H1 (cell line): ENCODE measurements around the gene PLTP. TPM values are rescaled to one million over a fixed set of nuclear protein-coding genes. Genes with fewer than 3 reads are reported as not detected.

Experiments used
- ATF2 ChIP-seq: IDR thresholded peaks from 2 replicates; pipeline ENCODE4 v1.6.1; 2012; ENCODE audit warnings: low read length, inconsistent platforms
- EGR1 ChIP-seq: IDR thresholded peaks from 2 replicates; pipeline ENCODE4 v1.6.1; 2011; ENCODE audit warnings: low read depth, low read length, borderline replicate concordance
- EP300 ChIP-seq, 2 experiments: IDR thresholded peaks; 1 replicate in 1 of 2; 2 replicates in 1 of 2; pipeline ENCODE4 v1.6.1; 2011 to 2012; ENCODE audit warnings: low read depth in 2 of 2, low read length in 2 of 2, mild to moderate bottlenecking in 2 of 2, borderline replicate concordance in 1 of 2, inconsistent platforms in 1 of 2, moderate library complexity in 1 of 2
- GABPA ChIP-seq: IDR thresholded peaks from 2 replicates; pipeline ENCODE4 v1.6.1; 2011; ENCODE audit warnings: mild to moderate bottlenecking, low read length, moderate library complexity, borderline replicate concordance; ENCODE audit not compliant: insufficient read depth
- JUN ChIP-seq: IDR thresholded peaks from 2 replicates; pipeline ENCODE4 v1.6.1; 2011; ENCODE audit warnings: low read depth, mild to moderate bottlenecking, improper control_type of control experiment, low read length
- POLR2A ChIP-seq, 2 experiments: IDR thresholded peaks; 1 replicate in 1 of 2; 2 replicates in 1 of 2; pipeline ENCODE4 v1.6.1; 2011; ENCODE audit warnings: low read depth in 2 of 2, low read length in 2 of 2, mild to moderate bottlenecking in 2 of 2; ENCODE audit errors: control extremely low read depth in 1 of 2
- SP1 ChIP-seq: IDR thresholded peaks from 2 replicates; pipeline ENCODE4 v1.6.1; 2011; ENCODE audit warnings: low read depth, low read length
- SRF ChIP-seq: IDR thresholded peaks from 2 replicates; pipeline ENCODE4 v1.6.1; 2011; ENCODE audit warnings: mild to moderate bottlenecking, low read depth, low read length, moderate library complexity
- TAF7 ChIP-seq: optimal IDR thresholded peaks from 2 replicates; pipeline ENCODE3; 2011; ENCODE audit warnings: low read depth, mild to moderate bottlenecking, inconsistent platforms, low read length, moderate library complexity, borderline replicate concordance
- ZNF274 ChIP-seq: IDR thresholded peaks from 2 replicates; pipeline ENCODE4 v1.7.0; 2012; ENCODE audit warnings: low read length, borderline replicate concordance; ENCODE audit errors: extremely low read depth
- polyA plus RNA-seq, 7 experiments: library from polyadenylated mRNA; depleted of rRNA in 3 of 7; stranded (reverse) in 5 of 7; unstranded in 2 of 7; fragments of >200 nt in 5 of 7; fragments of 200-250 nt in 2 of 7; gene quantifications; 1 replicate in 5 of 7; 2 replicates in 1 of 7; 4 replicates in 1 of 7; pipeline versions ENCODE4 v1.2.1 to v1.2.3, GENCODE V29; 2011 to 2013; ENCODE audit warnings: missing spikeins in 2 of 7, mixed read lengths in 2 of 7
- total RNA-seq: library from RNA; stranded (reverse); fragmentation: NEBNext Ultra II Directional; extraction: Animal tissue kit (Norgen Biotek cat#: 25700); gene quantifications from 2 replicates; pipeline ENCODE4 v1.2.1, GENCODE V29; 2021
- TF ChIP-seq, protein P1 (sequence below): fragments of 300-600 bp; sonication (generic); IDR thresholded peaks from 2 replicates; pipeline ENCODE4 v1.7.1; 2012; ENCODE audit warnings: low read length, moderate library complexity, mild to moderate bottlenecking, inconsistent platforms; ENCODE audit not compliant: insufficient replicate concordance

PLTP gene
- total and polyA plus RNA-seq, 2 of the 8 experiments (the other 6 are each of a cell fraction or from before 2014, with no cell fraction given), result 120 to 194 TPM

GRCh38 chr20:45852326-45852725 is 59.6 kb downstream of the PLTP start (continued):
- TF ChIP-seq, protein P1, sequence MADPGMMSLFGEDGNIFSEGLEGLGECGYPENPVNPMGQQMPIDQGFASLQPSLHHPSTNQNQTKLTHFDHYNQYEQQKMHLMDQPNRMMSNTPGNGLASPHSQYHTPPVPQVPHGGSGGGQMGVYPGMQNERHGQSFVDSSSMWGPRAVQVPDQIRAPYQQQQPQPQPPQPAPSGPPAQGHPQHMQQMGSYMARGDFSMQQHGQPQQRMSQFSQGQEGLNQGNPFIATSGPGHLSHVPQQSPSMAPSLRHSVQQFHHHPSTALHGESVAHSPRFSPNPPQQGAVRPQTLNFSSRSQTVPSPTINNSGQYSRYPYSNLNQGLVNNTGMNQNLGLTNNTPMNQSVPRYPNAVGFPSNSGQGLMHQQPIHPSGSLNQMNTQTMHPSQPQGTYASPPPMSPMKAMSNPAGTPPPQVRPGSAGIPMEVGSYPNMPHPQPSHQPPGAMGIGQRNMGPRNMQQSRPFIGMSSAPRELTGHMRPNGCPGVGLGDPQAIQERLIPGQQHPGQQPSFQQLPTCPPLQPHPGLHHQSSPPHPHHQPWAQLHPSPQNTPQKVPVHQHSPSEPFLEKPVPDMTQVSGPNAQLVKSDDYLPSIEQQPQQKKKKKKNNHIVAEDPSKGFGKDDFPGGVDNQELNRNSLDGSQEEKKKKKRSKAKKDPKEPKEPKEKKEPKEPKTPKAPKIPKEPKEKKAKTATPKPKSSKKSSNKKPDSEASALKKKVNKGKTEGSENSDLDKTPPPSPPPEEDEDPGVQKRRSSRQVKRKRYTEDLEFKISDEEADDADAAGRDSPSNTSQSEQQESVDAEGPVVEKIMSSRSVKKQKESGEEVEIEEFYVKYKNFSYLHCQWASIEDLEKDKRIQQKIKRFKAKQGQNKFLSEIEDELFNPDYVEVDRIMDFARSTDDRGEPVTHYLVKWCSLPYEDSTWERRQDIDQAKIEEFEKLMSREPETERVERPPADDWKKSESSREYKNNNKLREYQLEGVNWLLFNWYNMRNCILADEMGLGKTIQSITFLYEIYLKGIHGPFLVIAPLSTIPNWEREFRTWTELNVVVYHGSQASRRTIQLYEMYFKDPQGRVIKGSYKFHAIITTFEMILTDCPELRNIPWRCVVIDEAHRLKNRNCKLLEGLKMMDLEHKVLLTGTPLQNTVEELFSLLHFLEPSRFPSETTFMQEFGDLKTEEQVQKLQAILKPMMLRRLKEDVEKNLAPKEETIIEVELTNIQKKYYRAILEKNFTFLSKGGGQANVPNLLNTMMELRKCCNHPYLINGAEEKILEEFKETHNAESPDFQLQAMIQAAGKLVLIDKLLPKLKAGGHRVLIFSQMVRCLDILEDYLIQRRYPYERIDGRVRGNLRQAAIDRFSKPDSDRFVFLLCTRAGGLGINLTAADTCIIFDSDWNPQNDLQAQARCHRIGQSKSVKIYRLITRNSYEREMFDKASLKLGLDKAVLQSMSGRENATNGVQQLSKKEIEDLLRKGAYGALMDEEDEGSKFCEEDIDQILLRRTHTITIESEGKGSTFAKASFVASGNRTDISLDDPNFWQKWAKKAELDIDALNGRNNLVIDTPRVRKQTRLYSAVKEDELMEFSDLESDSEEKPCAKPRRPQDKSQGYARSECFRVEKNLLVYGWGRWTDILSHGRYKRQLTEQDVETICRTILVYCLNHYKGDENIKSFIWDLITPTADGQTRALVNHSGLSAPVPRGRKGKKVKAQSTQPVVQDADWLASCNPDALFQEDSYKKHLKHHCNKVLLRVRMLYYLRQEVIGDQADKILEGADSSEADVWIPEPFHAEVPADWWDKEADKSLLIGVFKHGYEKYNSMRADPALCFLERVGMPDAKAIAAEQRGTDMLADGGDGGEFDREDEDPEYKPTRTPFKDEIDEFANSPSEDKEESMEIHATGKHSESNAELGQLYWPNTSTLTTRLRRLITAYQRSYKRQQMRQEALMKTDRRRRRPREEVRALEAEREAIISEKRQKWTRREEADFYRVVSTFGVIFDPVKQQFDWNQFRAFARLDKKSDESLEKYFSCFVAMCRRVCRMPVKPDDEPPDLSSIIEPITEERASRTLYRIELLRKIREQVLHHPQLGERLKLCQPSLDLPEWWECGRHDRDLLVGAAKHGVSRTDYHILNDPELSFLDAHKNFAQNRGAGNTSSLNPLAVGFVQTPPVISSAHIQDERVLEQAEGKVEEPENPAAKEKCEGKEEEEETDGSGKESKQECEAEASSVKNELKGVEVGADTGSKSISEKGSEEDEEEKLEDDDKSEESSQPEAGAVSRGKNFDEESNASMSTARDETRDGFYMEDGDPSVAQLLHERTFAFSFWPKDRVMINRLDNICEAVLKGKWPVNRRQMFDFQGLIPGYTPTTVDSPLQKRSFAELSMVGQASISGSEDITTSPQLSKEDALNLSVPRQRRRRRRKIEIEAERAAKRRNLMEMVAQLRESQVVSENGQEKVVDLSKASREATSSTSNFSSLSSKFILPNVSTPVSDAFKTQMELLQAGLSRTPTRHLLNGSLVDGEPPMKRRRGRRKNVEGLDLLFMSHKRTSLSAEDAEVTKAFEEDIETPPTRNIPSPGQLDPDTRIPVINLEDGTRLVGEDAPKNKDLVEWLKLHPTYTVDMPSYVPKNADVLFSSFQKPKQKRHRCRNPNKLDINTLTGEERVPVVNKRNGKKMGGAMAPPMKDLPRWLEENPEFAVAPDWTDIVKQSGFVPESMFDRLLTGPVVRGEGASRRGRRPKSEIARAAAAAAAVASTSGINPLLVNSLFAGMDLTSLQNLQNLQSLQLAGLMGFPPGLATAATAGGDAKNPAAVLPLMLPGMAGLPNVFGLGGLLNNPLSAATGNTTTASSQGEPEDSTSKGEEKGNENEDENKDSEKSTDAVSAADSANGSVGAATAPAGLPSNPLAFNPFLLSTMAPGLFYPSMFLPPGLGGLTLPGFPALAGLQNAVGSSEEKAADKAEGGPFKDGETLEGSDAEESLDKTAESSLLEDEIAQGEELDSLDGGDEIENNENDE, result no peak
- no peak for TF ChIP-seq TAF7
- TF ChIP-seq EGR1, result no peak
- no peak for TF ChIP-seq POLR2A (IDR thresholded peaks at IDR 0.05; ENCODE audit: control extremely low read depth in 1 of 2, low read depth in 2 of 2, low read length in 2 of 2)
- no peak for TF ChIP-seq JUN
- no peak for TF ChIP-seq EP300 (IDR thresholded peaks at IDR 0.05; ENCODE audit: borderline replicate concordance in 1 of 2, low read depth in 2 of 2, low read length in 2 of 2)
- TF ChIP-seq ZNF274, result no peak
- TF ChIP-seq ATF2, result no peak
- no peak for TF ChIP-seq GABPA
- no peak for TF ChIP-seq SRF
- TF ChIP-seq SP1, result no peak
